Stomach (tissue), 9 donors: ENCODE results near the gene ATP8B4. TPM values are rescaled to one million over a fixed set of nuclear protein-coding genes. Genes with fewer than 3 reads are reported as not detected.

Experiments used
- DNase-seq, 2 donors: peaks; one replicate each; pipeline versions ENCODE4 v3.0.0 to v3.0.0-alpha.2; 2013 to 2019
- H3K27ac ChIP-seq, 5 donors: fragments of 200-600 bp in 4 of 5; sonication (generic) in 4 of 5; one replicate each; pipeline ENCODE4 v1.5.1; 2013 to 2019; ENCODE audit warnings: mild to moderate bottlenecking in 1 of 5, moderate library complexity in 1 of 5
- H3K27me3 ChIP-seq, 3 donors: fragments of 200-600 bp; sonication (generic); one replicate each; pipeline ENCODE4 v1.5.1; 2017 to 2019; ENCODE audit warnings: mixed run types in 1 of 3
- H3K36me3 ChIP-seq, 4 donors: fragments of 200-600 bp; sonication (generic); 1 replicate in 3 of 4; 2 replicates in 1 of 4; pipeline ENCODE4 v1.5.1; 2016 to 2019
- H3K4me1 ChIP-seq, 4 donors: fragments of 200-600 bp; sonication (generic); one replicate each; pipeline ENCODE4 v1.5.1; 2016 to 2019
- H3K4me3 ChIP-seq, 4 donors: fragments of 200-600 bp; sonication (generic) in 3 of 4; one replicate each; pipeline ENCODE4 v1.5.1; 2016 to 2019; ENCODE audit warnings: mild to moderate bottlenecking in 1 of 4
- H3K9me3 ChIP-seq, 4 donors: fragments of 200-600 bp; sonication (generic); one replicate each; pipeline ENCODE4 v1.5.1; 2016 to 2019
- EP300 ChIP-seq: sonication (generic); formaldehyde crosslinking; IDR thresholded peaks from one replicate; pipeline ENCODE4 v1.6.1; 2017; ENCODE audit warnings: antibody characterized with exemption
- POLR2A ChIP-seq, 4 donors: fragments of 450-650 bp; IDR thresholded peaks; one replicate each; pipeline ENCODE4 v1.6.1; 2016; ENCODE audit warnings: antibody characterized with exemption in 4 of 4, control low read depth in 2 of 4, mild to moderate bottlenecking in 1 of 4, moderate library complexity in 1 of 4
- POLR2AphosphoS5 ChIP-seq, 3 donors: sonication (generic); formaldehyde crosslinking; IDR thresholded peaks; one replicate each; pipeline ENCODE4 v1.6.1; 2016; ENCODE audit warnings: antibody characterized with exemption in 3 of 3
- WGBS, 5 donors: extraction: QIAGEN DNeasy Blood & Tissue Kit in 3 of 5; methylation state at CpG; one replicate each; pipeline versions ENCODE4 v1.1.5 to v1.1.7; 2013 to 2018; 5-methylcytosine and 5-hydroxymethylcytosine counted together
- intact Hi-C: fragments of 100-400 bp; cut with DNase I; formaldehyde crosslinking; loops from one replicate; pipeline ENCODE4 v1.15.1; 2023; ENCODE audit warnings: low total_unique reads
- polyA plus RNA-seq, 3 donors: library from polyadenylated mRNA; stranded (reverse); fragments of 200-250 nt; gene quantifications; one replicate each; pipeline ENCODE4 v1.2.3, GENCODE V29; 2013
- total RNA-seq, 5 donors: library from RNA; depleted of rRNA; stranded (reverse); fragments of >200 nt; gene quantifications; one replicate each; pipeline versions ENCODE4 v1.1.0 to v1.2.3, GENCODE V29; 2014 to 2016
- TF ChIP-seq, protein P1 (sequence below), 7 experiments: fragments of 450-650 bp in 4 of 7; fragments of 200-600 bp in 3 of 7; sonication (generic) in 3 of 7; IDR thresholded peaks; one replicate each; pipeline ENCODE4 v1.5.1; 2016 to 2019; ENCODE audit warnings: antibody characterized with exemption in 7 of 7, control low read depth in 2 of 7, mild to moderate bottlenecking in 1 of 7
- donor health status: healthy with polysubstance abuse.
- donor health status: Bipolar disorder and iron deficiency.
- donor health status: healthy.

ATP8B4 gene
- total and polyA plus RNA-seq, 8 donors: under 0.01 to 14.3 (median 1.6) TPM

DNA sequence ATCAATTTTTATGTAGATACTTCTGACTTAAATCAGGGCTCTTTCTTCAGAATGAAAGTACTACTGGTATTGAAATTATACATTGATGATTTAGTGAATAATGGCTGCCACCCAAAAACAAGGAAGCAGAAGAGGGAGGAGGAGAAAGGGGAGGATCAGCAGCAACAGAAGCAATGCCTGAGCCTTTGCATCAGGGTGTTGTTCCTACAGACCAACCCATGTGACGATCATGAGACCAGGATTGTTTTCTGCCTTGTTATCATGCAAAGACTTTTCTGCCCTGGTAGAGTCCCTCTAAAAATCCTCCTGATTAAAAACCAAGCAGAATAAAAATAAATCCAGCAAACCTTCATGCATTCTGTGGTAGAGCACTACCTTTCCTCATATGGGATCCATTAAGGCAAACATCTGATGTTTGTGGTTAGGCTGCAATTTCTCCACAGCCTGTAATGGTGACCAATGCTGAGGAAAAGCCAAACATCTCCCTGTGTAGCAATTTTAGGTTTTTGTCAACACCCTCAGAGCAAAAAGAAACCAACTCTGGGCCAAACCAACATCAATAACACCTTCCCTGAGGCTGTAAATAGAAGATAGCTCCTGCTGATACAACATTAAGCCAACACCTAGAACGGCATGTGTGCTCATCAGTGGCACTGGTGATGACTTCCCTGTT lies 191.7 kb downstream of the ATP8B4 start:
- intact Hi-C loops: no loop called here
- no peaks in the 10 kb centered on the region for H3K27me3 ChIP-seq
- no peaks in the 10 kb centered on the region for H3K36me3 ChIP-seq
- TF ChIP-seq POLR2AphosphoS5 (IDR thresholded peaks at IDR 0.05) (no peak), POLR2A (IDR thresholded peaks at IDR 0.05) (no peak), EP300 (no peak)
- TF ChIP-seq, protein P1, sequence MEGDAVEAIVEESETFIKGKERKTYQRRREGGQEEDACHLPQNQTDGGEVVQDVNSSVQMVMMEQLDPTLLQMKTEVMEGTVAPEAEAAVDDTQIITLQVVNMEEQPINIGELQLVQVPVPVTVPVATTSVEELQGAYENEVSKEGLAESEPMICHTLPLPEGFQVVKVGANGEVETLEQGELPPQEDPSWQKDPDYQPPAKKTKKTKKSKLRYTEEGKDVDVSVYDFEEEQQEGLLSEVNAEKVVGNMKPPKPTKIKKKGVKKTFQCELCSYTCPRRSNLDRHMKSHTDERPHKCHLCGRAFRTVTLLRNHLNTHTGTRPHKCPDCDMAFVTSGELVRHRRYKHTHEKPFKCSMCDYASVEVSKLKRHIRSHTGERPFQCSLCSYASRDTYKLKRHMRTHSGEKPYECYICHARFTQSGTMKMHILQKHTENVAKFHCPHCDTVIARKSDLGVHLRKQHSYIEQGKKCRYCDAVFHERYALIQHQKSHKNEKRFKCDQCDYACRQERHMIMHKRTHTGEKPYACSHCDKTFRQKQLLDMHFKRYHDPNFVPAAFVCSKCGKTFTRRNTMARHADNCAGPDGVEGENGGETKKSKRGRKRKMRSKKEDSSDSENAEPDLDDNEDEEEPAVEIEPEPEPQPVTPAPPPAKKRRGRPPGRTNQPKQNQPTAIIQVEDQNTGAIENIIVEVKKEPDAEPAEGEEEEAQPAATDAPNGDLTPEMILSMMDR (IDR thresholded peaks at IDR 0.05): no peak
- no peak for DNase-seq
- no peak overlapping the region for H3K27ac ChIP-seq
- 62 to 92% (median 68%) methylated on average over 2 of the region's 2 CpGs for WGBS, 5 donors
- H3K4me3 ChIP-seq: no peak overlapping the region
- no peaks in the 10 kb centered on the region for H3K4me1 ChIP-seq
- H3K9me3 ChIP-seq: no peaks in the 10 kb centered on the region

DNA sequence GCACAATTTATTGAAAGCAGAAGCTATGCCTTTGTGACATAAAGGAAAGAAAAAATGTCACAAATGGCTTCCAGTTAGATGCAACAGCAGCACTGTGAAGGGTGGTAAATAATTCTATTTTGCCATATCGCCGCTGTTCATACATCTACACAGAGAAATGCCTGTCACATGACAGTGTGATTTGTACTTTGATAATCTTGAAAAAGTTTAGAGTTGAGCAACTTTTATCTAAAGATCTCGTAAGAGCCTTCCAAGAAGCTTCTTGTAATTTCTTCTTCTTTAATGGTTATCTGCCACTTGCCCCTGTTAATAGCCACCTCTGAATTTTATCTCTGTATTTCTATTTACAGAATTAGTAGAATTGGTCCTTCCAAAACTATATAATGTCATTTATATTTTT lies 192.3 kb downstream of the ATP8B4 start:
- no peak for TF ChIP-seq EP300
- TF ChIP-seq POLR2A (IDR thresholded peaks at IDR 0.05): no peak
- TF ChIP-seq, protein P1 (IDR thresholded peaks at IDR 0.05): no peak
- TF ChIP-seq POLR2AphosphoS5 (IDR thresholded peaks at IDR 0.05): no peak
- DNase-seq: no peak
- H3K36me3 ChIP-seq: no peaks in the 10 kb centered on the region
- no peaks in the 10 kb centered on the region for H3K27me3 ChIP-seq
- no peaks in the 10 kb centered on the region for H3K4me1 ChIP-seq
- 73 to 94% (median 86%) methylated on average over 3 of the region's 3 CpGs for WGBS, 5 donors
- intact Hi-C loops: no loop called here
- H3K4me3 ChIP-seq: no peak overlapping the region
- no peaks in the 10 kb centered on the region for H3K9me3 ChIP-seq
- no peak overlapping the region for H3K27ac ChIP-seq

DNA sequence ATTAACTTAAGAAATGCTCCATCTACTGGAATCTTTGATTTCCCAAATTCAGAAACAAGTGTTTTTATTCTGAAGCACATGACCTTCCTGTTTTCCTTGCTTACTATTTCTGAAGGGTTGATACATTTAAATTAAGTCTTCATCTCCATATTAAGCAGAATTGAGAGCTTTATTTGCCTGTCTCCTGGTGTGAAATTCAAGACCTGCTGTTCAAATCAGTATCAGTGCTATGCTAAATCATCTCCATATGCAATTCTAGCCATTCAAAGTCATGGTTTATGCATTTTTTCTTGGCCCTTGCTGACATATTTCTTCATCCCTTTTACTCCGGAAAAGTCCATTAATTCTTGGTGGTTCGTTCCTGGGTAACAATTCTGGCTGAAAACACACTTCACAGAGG lies 195.4 kb downstream of the ATP8B4 start:
- intact Hi-C loops: no loop called here
- 85 to 94% (median 89%) methylated on average over 2 of the region's 2 CpGs for WGBS, 5 donors

DNA sequence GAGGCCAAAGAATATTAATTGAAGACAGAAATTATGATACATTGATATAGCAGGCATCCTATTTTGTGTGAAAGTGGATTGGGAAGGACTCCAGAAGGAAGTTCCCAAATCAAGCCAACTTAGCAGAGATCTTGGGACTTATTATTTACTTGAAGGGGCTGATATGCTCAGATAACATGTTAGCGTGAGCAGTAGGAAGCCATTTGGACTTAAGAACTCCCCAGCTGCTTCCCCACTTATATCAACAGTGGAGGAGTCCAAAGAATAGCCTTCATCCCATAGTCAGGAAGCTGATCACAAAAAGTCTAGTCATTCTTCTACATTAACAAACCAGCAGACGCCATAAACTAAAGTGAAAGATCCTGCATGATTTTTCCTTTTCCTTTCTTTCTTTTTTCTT lies 200.0 kb downstream of the ATP8B4 start:
- Histone ChIP-seq H3K27me3 (no peaks in the 10 kb centered on the region), H3K36me3 (no peaks in the 10 kb centered on the region), H3K9me3 (no peaks in the 10 kb centered on the region), H3K4me3 (no peak overlapping the region), H3K4me1 (no peaks in the 10 kb centered on the region), H3K27ac (no peak overlapping the region)
- 51 to 70% (median 68%) methylated on average over 2 of the region's 2 CpGs for WGBS, 5 donors
- intact Hi-C loops: no loop called here
- TF ChIP-seq, protein P1 (IDR thresholded peaks at IDR 0.05): no peak
- TF ChIP-seq POLR2A (IDR thresholded peaks at IDR 0.05) (no peak), EP300 (no peak), POLR2AphosphoS5 (IDR thresholded peaks at IDR 0.05) (no peak)
- DNase-seq: peak in 1 of 2 donors; percentile 7

More for the DNA sequence above, 195.4 kb downstream of the ATP8B4 start:
- Histone ChIP-seq H3K27me3 (no peaks in the 10 kb centered on the region), H3K4me3 (no peak overlapping the region), H3K4me1 (no peaks in the 10 kb centered on the region), H3K9me3 (no peaks in the 10 kb centered on the region), H3K36me3 (no peaks in the 10 kb centered on the region), H3K27ac (no peak overlapping the region)
- DNase-seq: no peak
- TF ChIP-seq POLR2A (IDR thresholded peaks at IDR 0.05) (no peak), EP300 (no peak), POLR2AphosphoS5 (IDR thresholded peaks at IDR 0.05) (no peak)
- TF ChIP-seq, protein P1 (IDR thresholded peaks at IDR 0.05): no peak
